GM23338 (cell line): Measurements from ENCODE around the gene ITIH3. TPM values are rescaled to one million over a fixed set of nuclear protein-coding genes. Genes with fewer than 3 reads are reported as not detected.

ENCODE experiments used
- ATAC-seq: fragments of 200-7000 bp; cut with Tn5 transposase; 3 replicates; pipeline ENCODE4 v1.9.1; 2020
- DNase-seq: peaks from one replicate; pipeline ENCODE4 v3.0.0-alpha.2; 2015; ENCODE audit warnings: low spot score
- H2AFZ ChIP-seq: fragments of 200-600 bp; sonication (generic); 2 replicates; pipeline ENCODE4 v1.8.0; 2016; ENCODE audit warnings: antibody characterized with exemption, mild to moderate bottlenecking, moderate library complexity
- H3F3A ChIP-seq: fragments of 200-600 bp; sonication (generic); replicated peaks from 2 replicates; pipeline ENCODE4 v1.8.0; 2017; ENCODE audit warnings: antibody characterized with exemption, mixed run types, low read depth
- H3K27ac ChIP-seq: fragments of 200-600 bp; sonication (generic); 2 replicates; pipeline ENCODE4 v1.6.1; 2016; ENCODE audit warnings: low read depth
- H3K27me3 ChIP-seq: fragments of 200-600 bp; sonication (generic); 2 replicates; pipeline ENCODE4 v1.8.0; 2016; ENCODE audit warnings: mild to moderate bottlenecking, mixed run types, moderate library complexity; ENCODE audit not compliant: insufficient read depth
- H3K36me3 ChIP-seq: fragments of 200-600 bp; sonication (generic); 2 replicates; pipeline ENCODE4 v1.8.0; 2016; ENCODE audit warnings: mild to moderate bottlenecking; ENCODE audit not compliant: insufficient read depth
- H3K4me1 ChIP-seq: fragments of 200-600 bp; sonication (generic); 2 replicates; pipeline ENCODE4 v1.8.0; 2016; ENCODE audit warnings: mild to moderate bottlenecking, moderate library complexity; ENCODE audit not compliant: insufficient read depth
- H3K4me2 ChIP-seq: fragments of 200-600 bp; sonication (generic); 2 replicates; pipeline ENCODE4 v1.7.1; 2017; ENCODE audit warnings: mixed run types
- H3K4me3 ChIP-seq: fragments of 200-600 bp; sonication (generic); 2 replicates; pipeline ENCODE4 v1.6.1; 2016; ENCODE audit warnings: mixed run types
- H3K79me2 ChIP-seq: fragments of 200-600 bp; sonication (generic); replicated peaks from 2 replicates; pipeline ENCODE4 v1.8.0; 2017; ENCODE audit warnings: mild to moderate bottlenecking; ENCODE audit not compliant: insufficient read depth
- H3K9me2 ChIP-seq: fragments of 200-600 bp; sonication (generic); 2 replicates; pipeline ENCODE4 v1.8.0; 2017; ENCODE audit not compliant: insufficient read depth
- H4K20me1 ChIP-seq: fragments of 200-600 bp; sonication (generic); replicated peaks from 2 replicates; pipeline ENCODE4 v1.8.0; 2017; ENCODE audit warnings: mild to moderate bottlenecking; ENCODE audit not compliant: insufficient read depth
- H3K27ac Mint-ChIP-seq: 2 replicates; pipeline ENCODE4 v1.8.0; 2020; ENCODE audit warnings: inconsistent platforms, mild to moderate bottlenecking, moderate library complexity, mixed read lengths
- H3K27me3 Mint-ChIP-seq: 3 replicates; pipeline ENCODE4 v1.8.0; 2022; ENCODE audit warnings: low read depth, mild to moderate bottlenecking, moderate library complexity, mixed read lengths, inconsistent platforms; ENCODE audit not compliant: insufficient read depth, poor library complexity
- H3K36me3 Mint-ChIP-seq: 3 replicates; pipeline ENCODE4 v1.8.0; 2021; ENCODE audit warnings: low read depth, mild to moderate bottlenecking, inconsistent platforms, moderate library complexity, mixed read lengths
- H3K4me1 Mint-ChIP-seq: 3 replicates; pipeline ENCODE4 v1.8.0; 2020; ENCODE audit warnings: mild to moderate bottlenecking, inconsistent platforms, mixed read lengths
- H3K4me3 Mint-ChIP-seq: 3 replicates; pipeline ENCODE4 v1.8.0; 2021; ENCODE audit warnings: moderate library complexity, mild to moderate bottlenecking, inconsistent platforms, mixed read lengths
- H3K9me3 Mint-ChIP-seq: 3 replicates; pipeline ENCODE4 v1.8.0; 2020; ENCODE audit warnings: moderate library complexity, mild to moderate bottlenecking, inconsistent platforms, mixed read lengths
- CREB1 ChIP-seq: fragments of 250-450 bp; sonication (Bioruptor Pico); IDR thresholded peaks from 2 replicates; pipeline ENCODE4 v1.5.0; 2020; ENCODE audit warnings: low read depth, mild to moderate bottlenecking, moderate library complexity
- EZH2 ChIP-seq: fragments of 200-600 bp; sonication (generic); IDR thresholded peaks from one replicate; pipeline ENCODE4 v1.8.0; 2017; ENCODE audit warnings: antibody characterized with exemption, mild to moderate bottlenecking, low read depth; ENCODE audit not compliant: unreplicated experiment
- ZNF114 ChIP-seq: fragments of 250-450 bp; sonication (Bioruptor Pico); IDR thresholded peaks from 2 replicates; pipeline ENCODE4 v1.5.0; 2020; ENCODE audit warnings: mild to moderate bottlenecking, moderate library complexity
- ZNF331 ChIP-seq: fragments of 250-450 bp; sonication (Bioruptor Pico); IDR thresholded peaks from 2 replicates; pipeline ENCODE4 v1.5.0; 2020; ENCODE audit warnings: low read depth, mild to moderate bottlenecking, moderate library complexity
- ZNF462 ChIP-seq: fragments of 250-450 bp; sonication (Bioruptor Pico); IDR thresholded peaks from 2 replicates; pipeline ENCODE4 v1.5.0; 2020; ENCODE audit warnings: mild to moderate bottlenecking, moderate library complexity
- polyA plus RNA-seq: library from polyadenylated mRNA; unstranded; fragments of >200 nt; fragmentation: Nextera tagmentation; extraction: Ambion mirVana; gene quantifications from 2 replicates; pipeline ENCODE4 v1.2.1, GENCODE V29; 2016
- total RNA-seq: library from RNA; depleted of rRNA; stranded (reverse); fragments of >200 nt; shearing (Covaris generic); gene quantifications from 2 replicates; pipeline ENCODE4 v1.2.3, GENCODE V29; 2014

The ITIH3 gene
- total and polyA plus RNA-seq, 2 experiments from 2014 or later = not detected

- Histone ChIP-seq H3K27me3 (no peaks in the 10 kb centered on the region), H3K79me2 (no peaks in the 10 kb centered on the region), H3K4me1 (no peaks in the 10 kb centered on the region), H3F3A (no peaks in the 10 kb centered on the region), H3K4me3 (no peak overlapping the region), H3K27ac (no peak overlapping the region), H3K9me2 (no peaks in the 10 kb centered on the region), H4K20me1 (peaks cover 2% of the 10 kb centered on the region; the same call in 1 of the 2 replicates), H3K36me3 (0 out of 2 replicates have a peak, but pooled peaks cover 2% of the 10 kb centered on the region), H3K4me2 (no peak overlapping the region), H2AFZ (no peak overlapping the region)
- DNase-seq = no peak
- Mint-ChIP-seq H3K9me3 (no peaks in the 10 kb centered on the region), H3K4me1 (peaks cover 9% of the 10 kb centered on the region), H3K36me3 (peaks cover 19% of the 10 kb centered on the region), H3K27me3 (peaks cover 9% of the 10 kb centered on the region), H3K4me3 (no peak overlapping the region), H3K27ac (no peak overlapping the region)
- no peak for TF ChIP-seq EZH2
- no peak for ATAC-seq
Measured at GRCh38 chr3:52842424-52842823, 47.8 kb downstream of the ITIH3 start.

GRCh38 chr3:52843108-52843865, 48.7 kb downstream of the ITIH3 start:
- no peaks in the 10 kb centered on the region for H3K9me3 Mint-ChIP-seq
- H3K4me3 Mint-ChIP-seq = no peak overlapping the region
- Histone ChIP-seq H3K4me3 (no peak overlapping the region), H3K36me3 (0 out of 2 replicates have a peak, but pooled peaks cover 3% of the 10 kb centered on the region), H3K27me3 (no peaks in the 10 kb centered on the region), H3K4me1 (0 out of 2 replicates have a peak, but pooled peaks cover 4% of the 10 kb centered on the region), H3K27ac (no peak overlapping the region), H3K79me2 (no peaks in the 10 kb centered on the region), H4K20me1 (peaks cover 2% of the 10 kb centered on the region; the same call in 1 of the 2 replicates), H3K9me2 (no peaks in the 10 kb centered on the region), H3K4me2 (no peak overlapping the region), H2AFZ (no peak overlapping the region), H3F3A (no peaks in the 10 kb centered on the region)
- no peak overlapping the region for H3K27ac Mint-ChIP-seq
- no peak for TF ChIP-seq EZH2
- no peak for TF ChIP-seq CREB1
- TF ChIP-seq ZNF331 (CRISPR knock-in tag) = no peak
- no peak for TF ChIP-seq ZNF462 (CRISPR knock-in tag)
- no peak for TF ChIP-seq ZNF114 (CRISPR knock-in tag)
- peaks cover 28% of the 10 kb centered on the region for H3K36me3 Mint-ChIP-seq
- peaks cover 11% of the 10 kb centered on the region for H3K4me1 Mint-ChIP-seq
- ATAC-seq (no peak), DNase-seq (no peak)
- H3K27me3 Mint-ChIP-seq = peaks cover 9% of the 10 kb centered on the region
